ENCODE data around the gene FIG4.

DNA sequence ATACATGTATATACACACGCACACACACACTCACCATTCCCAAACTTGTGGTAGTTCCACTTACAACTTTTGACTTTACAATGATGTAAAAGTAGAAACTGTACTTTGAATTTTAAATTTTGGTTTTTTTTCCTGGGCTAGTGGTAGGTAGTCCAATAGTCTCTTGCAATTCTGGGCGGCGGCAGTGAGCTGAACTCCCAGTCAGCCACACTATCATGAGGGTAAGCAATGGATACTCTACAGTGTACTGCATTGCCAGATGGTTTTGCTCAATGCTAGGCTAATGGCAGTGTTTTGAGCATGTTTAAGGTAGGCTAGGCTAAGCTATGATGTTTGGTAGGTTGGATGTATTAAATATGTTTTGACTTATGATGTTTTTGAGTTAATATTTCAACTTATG is 150.8 kb downstream of the FIG4 start:
- TF ChIP-seq, protein P1, sequence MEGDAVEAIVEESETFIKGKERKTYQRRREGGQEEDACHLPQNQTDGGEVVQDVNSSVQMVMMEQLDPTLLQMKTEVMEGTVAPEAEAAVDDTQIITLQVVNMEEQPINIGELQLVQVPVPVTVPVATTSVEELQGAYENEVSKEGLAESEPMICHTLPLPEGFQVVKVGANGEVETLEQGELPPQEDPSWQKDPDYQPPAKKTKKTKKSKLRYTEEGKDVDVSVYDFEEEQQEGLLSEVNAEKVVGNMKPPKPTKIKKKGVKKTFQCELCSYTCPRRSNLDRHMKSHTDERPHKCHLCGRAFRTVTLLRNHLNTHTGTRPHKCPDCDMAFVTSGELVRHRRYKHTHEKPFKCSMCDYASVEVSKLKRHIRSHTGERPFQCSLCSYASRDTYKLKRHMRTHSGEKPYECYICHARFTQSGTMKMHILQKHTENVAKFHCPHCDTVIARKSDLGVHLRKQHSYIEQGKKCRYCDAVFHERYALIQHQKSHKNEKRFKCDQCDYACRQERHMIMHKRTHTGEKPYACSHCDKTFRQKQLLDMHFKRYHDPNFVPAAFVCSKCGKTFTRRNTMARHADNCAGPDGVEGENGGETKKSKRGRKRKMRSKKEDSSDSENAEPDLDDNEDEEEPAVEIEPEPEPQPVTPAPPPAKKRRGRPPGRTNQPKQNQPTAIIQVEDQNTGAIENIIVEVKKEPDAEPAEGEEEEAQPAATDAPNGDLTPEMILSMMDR (conservative IDR thresholded peaks at IDR 0.05; ENCODE audit: low read depth, low read length), result no peak
- TF ChIP-seq EZH2 (IDR thresholded peaks at IDR 0.05; ENCODE audit: borderline replicate concordance, low read depth, low read length, poor library complexity, severe bottlenecking), result no peak

All from A673 (cell line).